Measurements from ENCODE around the gene UIMC1.
"Not testable (repeated sequence)": the region's sequence is repeated elsewhere in the genome, so short reads cannot be mapped to it uniquely, and the experiment has no call there.

The UIMC1 gene

GRCh38 chr5:177006265-177006972, at the start of gene UIMC1:
TSS of gene UIMC1 (minus strand) at chr5:177006779. CDS start at chr5:176982615, 24,164 bp downstream.
- peak; percentile 64 for DNase-seq

GRCh38 chr5:177049285-177049684, 42.7 kb upstream of the UIMC1 start:
- DNase-seq = no peak

- not testable (repeated sequence) for DNase-seq
Observed at GRCh38 chr5:177048531-177048930, 42.0 kb upstream of the UIMC1 start.

GRCh38 chr5:177045631-177046030, 39.1 kb upstream of the UIMC1 start:
- no peak for DNase-seq

GRCh38 chr5:177044641-177045040, 38.1 kb upstream of the UIMC1 start:
- no peak for DNase-seq

- no peak for DNase-seq
Observed at GRCh38 chr5:177043958-177044357, 37.4 kb upstream of the UIMC1 start.

GRCh38 chr5:177043114-177043513, 36.5 kb upstream of the UIMC1 start:
- DNase-seq = no peak

- no peak for DNase-seq
Observed at GRCh38 chr5:177041936-177042335, 35.4 kb upstream of the UIMC1 start.

GRCh38 chr5:177040814-177041420, 34.3 kb upstream of the UIMC1 start:
- no peak for DNase-seq

GRCh38 chr5:177036921-177037320, 30.3 kb upstream of the UIMC1 start:
- no peak for DNase-seq

- no peak for DNase-seq
Observed at GRCh38 chr5:177036443-177036842, 29.9 kb upstream of the UIMC1 start.

- DNase-seq = no peak
Observed at GRCh38 chr5:177035976-177036375, 29.4 kb upstream of the UIMC1 start.

- DNase-seq = no peak
Observed at GRCh38 chr5:177029498-177029897, 22.9 kb upstream of the UIMC1 start.

- no peak for DNase-seq
Observed at GRCh38 chr5:177027665-177028064, 21.1 kb upstream of the UIMC1 start.

GRCh38 chr5:177025101-177025601, 18.6 kb upstream of the UIMC1 start:
- DNase-seq = no peak

GRCh38 chr5:177024559-177024958, 18.0 kb upstream of the UIMC1 start:
- DNase-seq = no peak

- no peak for DNase-seq
Observed at GRCh38 chr5:177023303-177023664, 16.7 kb upstream of the UIMC1 start.

- DNase-seq = peak; percentile 75
Observed at GRCh38 chr5:177022386-177023302, 16.1 kb upstream of the UIMC1 start, which contains the start of gene ZNF346. TSS of gene ZNF346 (plus strand) at chr5:177022696. CDS start at chr5:177022739, 43 bp downstream.

- DNase-seq = no peak
Observed at GRCh38 chr5:177020033-177020432, 13.5 kb upstream of the UIMC1 start.

GRCh38 chr5:177018341-177018740, 11.8 kb upstream of the UIMC1 start:
- no peak for DNase-seq

- no peak for DNase-seq
Observed at GRCh38 chr5:177015156-177015555, 8.6 kb upstream of the UIMC1 start.

GRCh38 chr5:177010153-177010552, 3.6 kb upstream of the UIMC1 start:
- no peak for DNase-seq

- DNase-seq = no peak
Observed at GRCh38 chr5:177008716-177009115, 2.1 kb upstream of the UIMC1 start.

All from NCI-H2029 treated with DMSO at 0.1 percent for 48 hours (cell line).